ENCODE results near the gene ZNF543. TPM values are rescaled to one million over a fixed set of nuclear protein-coding genes. Genes with fewer than 3 reads are reported as not detected.

Gene ZNF543
- total and polyA plus RNA-seq, 2 of the 13 experiments (the other 11 are each of a cell fraction or from before 2014, with no cell fraction given), result 2.1 to 8.9 TPM

DNA sequence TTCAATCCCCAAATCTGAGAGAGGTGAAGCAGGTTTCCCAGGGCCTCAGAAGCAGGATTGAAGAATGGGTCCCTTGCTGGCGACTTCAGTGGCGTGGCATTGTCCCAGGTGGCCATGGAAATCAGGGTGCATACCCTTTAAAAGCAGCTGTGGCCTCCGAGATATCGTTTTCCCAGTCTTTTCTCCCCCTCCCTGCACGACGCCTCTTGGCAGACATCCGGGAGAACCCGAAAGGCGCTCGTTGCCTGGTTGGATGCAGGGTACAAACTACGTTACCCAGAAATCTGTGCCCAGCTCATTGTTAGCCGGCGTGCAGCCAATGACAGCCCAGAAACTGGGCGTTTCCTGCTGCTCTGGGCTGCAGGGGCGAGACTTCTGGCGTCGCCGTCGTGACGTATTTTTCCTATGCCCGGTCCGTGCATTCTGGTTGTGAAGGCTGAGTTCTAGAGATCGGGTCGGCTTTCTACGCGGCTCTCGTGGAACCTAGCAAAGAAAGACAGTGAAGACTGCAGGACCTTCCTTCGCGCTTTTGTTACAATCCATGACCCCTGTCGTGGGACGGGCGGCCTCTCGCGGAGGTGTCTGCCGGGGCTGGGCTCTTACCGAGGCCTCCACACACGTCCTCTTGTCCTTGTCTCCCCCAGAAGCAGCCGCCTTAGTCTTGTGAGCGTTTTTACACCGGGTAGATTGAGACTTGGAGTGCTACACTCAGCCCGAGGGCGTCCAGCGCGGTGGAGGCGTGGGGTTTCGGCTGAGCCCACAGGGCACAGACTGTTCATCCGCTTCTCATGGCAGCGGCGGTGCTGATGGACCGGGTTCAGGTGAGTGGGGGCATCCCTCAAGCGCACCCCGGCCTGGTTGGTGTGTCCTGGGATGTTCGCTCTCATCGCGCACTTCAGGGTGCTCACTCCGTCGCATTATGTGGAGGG, 30.9 kb downstream of the ZNF543 start, which contains the start of gene ZNF304 (continued):
- no peak for TF ChIP-seq ZNF782 (CRISPR knock-in tag; IDR thresholded peaks at IDR 0.05; ENCODE audit: borderline replicate concordance)
- peak; percentile 43 for TF ChIP-seq AGO2 (optimal IDR thresholded peaks at IDR 0.05; ENCODE audit: low read depth, low read length)
- peak; percentile 48 for TF ChIP-seq ETV5 (CRISPR knock-in tag; IDR thresholded peaks at IDR 0.05; ENCODE audit: borderline replicate concordance)
- TF ChIP-seq, protein P1, sequence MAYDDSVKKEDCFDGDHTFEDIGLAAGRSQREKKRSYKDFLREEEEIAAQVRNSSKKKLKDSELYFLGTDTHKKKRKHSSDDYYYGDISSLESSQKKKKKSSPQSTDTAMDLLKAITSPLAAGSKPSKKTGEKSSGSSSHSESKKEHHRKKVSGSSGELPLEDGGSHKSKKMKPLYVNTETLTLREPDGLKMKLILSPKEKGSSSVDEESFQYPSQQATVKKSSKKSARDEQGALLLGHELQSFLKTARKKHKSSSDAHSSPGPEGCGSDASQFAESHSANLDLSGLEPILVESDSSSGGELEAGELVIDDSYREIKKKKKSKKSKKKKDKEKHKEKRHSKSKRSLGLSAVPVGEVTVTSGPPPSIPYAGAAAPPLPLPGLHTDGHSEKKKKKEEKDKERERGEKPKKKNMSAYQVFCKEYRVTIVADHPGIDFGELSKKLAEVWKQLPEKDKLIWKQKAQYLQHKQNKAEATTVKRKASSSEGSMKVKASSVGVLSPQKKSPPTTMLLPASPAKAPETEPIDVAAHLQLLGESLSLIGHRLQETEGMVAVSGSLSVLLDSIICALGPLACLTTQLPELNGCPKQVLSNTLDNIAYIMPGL (CRISPR knock-in tag; IDR thresholded peaks at IDR 0.05; ENCODE audit: borderline replicate concordance in 1 of 2, low read depth in 1 of 2), result peak; percentile 27 to 63; a peak in 3 of 4 replicates
- TF ChIP-seq TGIF2 (CRISPR knock-in tag; IDR thresholded peaks at IDR 0.05), result peak; percentile 49; the same call in 1 of the 2 replicates
- TF ChIP-seq, protein P2, sequence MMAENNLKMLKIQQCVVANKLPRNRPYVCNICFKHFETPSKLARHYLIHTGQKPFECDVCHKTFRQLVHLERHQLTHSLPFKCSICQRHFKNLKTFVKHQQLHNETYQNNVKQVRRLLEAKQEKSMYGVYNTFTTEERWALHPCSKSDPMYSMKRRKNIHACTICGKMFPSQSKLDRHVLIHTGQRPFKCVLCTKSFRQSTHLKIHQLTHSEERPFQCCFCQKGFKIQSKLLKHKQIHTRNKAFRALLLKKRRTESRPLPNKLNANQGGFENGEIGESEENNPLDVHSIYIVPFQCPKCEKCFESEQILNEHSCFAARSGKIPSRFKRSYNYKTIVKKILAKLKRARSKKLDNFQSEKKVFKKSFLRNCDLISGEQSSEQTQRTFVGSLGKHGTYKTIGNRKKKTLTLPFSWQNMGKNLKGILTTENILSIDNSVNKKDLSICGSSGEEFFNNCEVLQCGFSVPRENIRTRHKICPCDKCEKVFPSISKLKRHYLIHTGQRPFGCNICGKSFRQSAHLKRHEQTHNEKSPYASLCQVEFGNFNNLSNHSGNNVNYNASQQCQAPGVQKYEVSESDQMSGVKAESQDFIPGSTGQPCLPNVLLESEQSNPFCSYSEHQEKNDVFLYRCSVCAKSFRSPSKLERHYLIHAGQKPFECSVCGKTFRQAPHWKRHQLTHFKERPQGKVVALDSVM (CRISPR knock-in tag; IDR thresholded peaks at IDR 0.05), result no peak
- TF ChIP-seq U2AF1 (optimal IDR thresholded peaks at IDR 0.05; ENCODE audit: low read depth, low read length), result peak; percentile 28
- peak; percentile 60; the same call in 1 of the 2 replicates for TF ChIP-seq TAF1 (CRISPR knock-in tag; IDR thresholded peaks at IDR 0.05)
- peak; percentile 96 for TF ChIP-seq ZNF143 (CRISPR knock-in tag; IDR thresholded peaks at IDR 0.05)
- peak; percentile 95 for TF ChIP-seq PHF20 (CRISPR knock-in tag; IDR thresholded peaks at IDR 0.05)
- TF ChIP-seq ZNF224 (CRISPR knock-in tag; IDR thresholded peaks at IDR 0.05), result 0 out of 2 replicates have a peak, but pooled peaks have one; percentile 46
- TF ChIP-seq ZSCAN30 (CRISPR knock-in tag; IDR thresholded peaks at IDR 0.05), result peak; percentile 47; the same call in 1 of the 2 replicates
- TF ChIP-seq ZNF367 (CRISPR knock-in tag; IDR thresholded peaks at IDR 0.05; ENCODE audit: borderline replicate concordance), result no peak
- TF ChIP-seq NFYC (CRISPR knock-in tag; IDR thresholded peaks at IDR 0.05), result peak; percentile 91
- TF ChIP-seq TBX2 (CRISPR knock-in tag; IDR thresholded peaks at IDR 0.05; ENCODE audit: borderline replicate concordance), result peak; percentile 58; the same call in 1 of the 2 replicates
- peak; percentile 89 for TF ChIP-seq ZNF556 (CRISPR knock-in tag; IDR thresholded peaks at IDR 0.05; ENCODE audit: borderline replicate concordance)
- TF ChIP-seq, protein P3, sequence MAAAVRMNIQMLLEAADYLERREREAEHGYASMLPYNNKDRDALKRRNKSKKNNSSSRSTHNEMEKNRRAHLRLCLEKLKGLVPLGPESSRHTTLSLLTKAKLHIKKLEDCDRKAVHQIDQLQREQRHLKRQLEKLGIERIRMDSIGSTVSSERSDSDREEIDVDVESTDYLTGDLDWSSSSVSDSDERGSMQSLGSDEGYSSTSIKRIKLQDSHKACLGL (CRISPR knock-in tag; IDR thresholded peaks at IDR 0.05), result peak; percentile 43; the same call in 1 of the 2 replicates
- 0 out of 2 replicates have a peak, but pooled peaks have one; percentile 56 for TF ChIP-seq ZZZ3 (CRISPR knock-in tag; IDR thresholded peaks at IDR 0.05; ENCODE audit: borderline replicate concordance)
- TF ChIP-seq, protein P4, sequence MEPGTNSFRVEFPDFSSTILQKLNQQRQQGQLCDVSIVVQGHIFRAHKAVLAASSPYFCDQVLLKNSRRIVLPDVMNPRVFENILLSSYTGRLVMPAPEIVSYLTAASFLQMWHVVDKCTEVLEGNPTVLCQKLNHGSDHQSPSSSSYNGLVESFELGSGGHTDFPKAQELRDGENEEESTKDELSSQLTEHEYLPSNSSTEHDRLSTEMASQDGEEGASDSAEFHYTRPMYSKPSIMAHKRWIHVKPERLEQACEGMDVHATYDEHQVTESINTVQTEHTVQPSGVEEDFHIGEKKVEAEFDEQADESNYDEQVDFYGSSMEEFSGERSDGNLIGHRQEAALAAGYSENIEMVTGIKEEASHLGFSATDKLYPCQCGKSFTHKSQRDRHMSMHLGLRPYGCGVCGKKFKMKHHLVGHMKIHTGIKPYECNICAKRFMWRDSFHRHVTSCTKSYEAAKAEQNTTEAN (CRISPR knock-in tag; conservative IDR thresholded peaks at IDR 0.05), result no peak
- peak; percentile 52; the same call in 1 of the 2 replicates for TF ChIP-seq RFX5 (IDR thresholded peaks at IDR 0.05; ENCODE audit: low read depth, low read length)
- 0 out of 2 replicates have a peak, but pooled peaks have one; percentile 12 for TF ChIP-seq MTERF4 (CRISPR knock-in tag; IDR thresholded peaks at IDR 0.05)
